ENCODE results near the gene ACSF3. TPM values are rescaled to one million over a fixed set of nuclear protein-coding genes. Genes with fewer than 3 reads are reported as not detected.

The ACSF3 gene
- total RNA-seq, 1 donor from 2014 or later, result 51.4 TPM

DNA sequence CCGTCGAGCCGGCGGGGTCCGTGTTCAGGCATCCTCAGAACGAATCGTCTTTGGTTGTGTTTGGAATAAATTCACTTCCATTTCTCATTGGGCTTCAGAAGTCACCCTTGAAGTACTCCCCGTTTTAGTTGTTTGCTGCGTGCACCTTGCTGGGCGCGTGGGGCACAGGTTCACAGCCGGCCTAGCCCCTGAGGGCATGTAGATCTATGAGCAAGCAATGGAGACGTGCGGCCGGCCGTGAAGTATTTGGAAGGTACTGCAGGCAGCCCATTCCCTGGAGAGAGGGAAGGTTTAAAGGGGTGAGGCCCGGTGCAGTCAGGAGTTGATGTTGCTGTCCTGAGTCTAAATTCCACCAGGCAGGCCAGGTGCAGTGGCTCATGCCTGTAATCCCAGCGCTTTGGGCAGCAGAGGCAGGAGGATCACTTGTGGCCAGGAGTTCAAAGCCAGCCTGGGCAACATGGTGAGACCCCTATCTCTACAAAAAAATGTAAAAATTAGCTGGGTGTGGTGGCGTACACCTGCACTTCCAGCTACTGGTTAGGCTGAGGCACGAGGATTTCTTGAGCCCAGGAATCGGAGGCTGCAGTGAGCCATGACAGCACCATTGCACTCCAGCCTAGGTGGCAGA is 714 bp downstream of the ACSF3 start:
- intact Hi-C loops (cut with micrococcal nuclease), result loop anchor here (10.0 kb wide), 1 partner anchor 60 kb away; no protein-coding TSS in a partner anchor

DNA sequence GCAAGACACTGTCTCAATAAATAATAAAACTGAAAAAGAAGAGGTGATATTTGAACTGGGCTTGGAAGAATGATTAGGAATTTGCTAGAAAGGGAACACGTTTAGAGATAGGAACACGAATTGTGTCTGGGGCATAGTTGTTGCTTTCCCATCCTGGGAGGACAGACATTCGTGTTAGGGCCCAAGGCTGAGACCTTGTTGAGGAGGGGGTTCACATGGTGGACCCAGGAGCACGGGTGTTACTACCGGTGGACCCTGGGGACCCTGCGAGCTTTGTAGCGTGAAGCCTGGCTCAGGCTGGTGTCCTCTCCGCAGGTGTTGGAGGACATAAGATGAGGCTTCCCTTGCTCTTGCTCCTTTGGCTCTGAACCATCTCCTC is 1.2 kb downstream of the ACSF3 start:
- intact Hi-C loops (cut with micrococcal nuclease), result loop anchor here (5.0 to 10.0 kb wide), 2 partner anchors 60 to 158 kb away; no protein-coding TSS in a partner anchor

DNA sequence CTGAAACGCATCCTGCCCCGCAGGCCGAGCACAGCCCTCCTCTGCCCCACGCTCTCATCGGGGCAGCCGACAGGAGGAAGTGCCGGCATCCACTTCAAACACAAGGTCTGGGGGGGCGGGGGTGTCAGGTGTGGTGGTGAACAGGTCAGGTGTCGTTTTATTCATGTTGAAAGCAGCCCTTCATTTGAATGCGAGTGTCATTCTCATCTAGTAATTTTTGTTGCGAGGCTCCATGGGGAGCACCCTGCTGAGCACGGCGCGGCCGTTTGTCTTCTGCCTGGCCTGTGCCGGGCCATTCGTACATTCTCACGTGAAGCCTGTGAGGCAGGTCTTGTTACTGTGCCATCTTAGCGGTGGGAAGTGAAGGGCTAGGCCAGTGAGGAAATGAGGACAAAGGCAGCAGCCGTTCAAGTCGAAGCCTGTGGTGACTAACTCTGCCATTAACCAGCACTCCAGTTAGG is 1.9 kb downstream of the ACSF3 start:
- intact Hi-C loops (cut with micrococcal nuclease), result loop anchor here (5.0 to 10.0 kb wide), 2 partner anchors 61 to 158 kb away; no protein-coding TSS in a partner anchor

DNA sequence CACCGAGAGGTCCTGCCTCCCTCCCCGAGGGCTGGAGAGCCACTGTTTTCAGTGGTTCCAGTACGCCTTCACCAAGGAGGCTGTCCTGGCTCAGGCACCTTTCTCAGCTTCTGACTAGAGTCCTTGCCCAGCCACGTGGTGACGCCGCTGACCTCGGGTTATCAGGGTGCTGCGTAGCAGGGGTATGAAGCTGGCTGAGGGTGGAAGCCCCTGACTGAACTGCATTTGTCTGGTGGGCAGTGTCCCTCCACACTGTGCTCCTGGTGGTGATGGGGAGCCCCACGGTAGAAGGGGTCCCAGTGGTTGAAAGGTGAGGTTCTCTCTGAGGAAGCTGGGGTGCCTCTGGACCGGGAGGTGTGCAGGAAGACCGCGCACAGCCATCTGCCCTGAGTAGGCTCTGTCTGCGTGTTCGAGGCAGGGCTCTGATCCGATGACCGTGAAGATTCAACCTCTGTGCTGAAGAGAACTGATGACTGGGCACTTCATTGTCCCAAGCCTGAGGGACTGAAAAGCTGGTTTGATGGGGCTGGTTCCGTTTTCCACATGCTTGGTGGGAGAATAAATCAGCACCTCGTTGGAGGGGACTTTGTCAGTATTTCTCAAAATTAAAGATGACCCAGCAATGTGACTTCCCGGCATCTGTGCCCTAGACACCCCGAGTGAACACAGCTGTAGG is 2.5 kb downstream of the ACSF3 start:
- intact Hi-C loops (cut with micrococcal nuclease), result loop anchor here (5.0 to 10.0 kb wide), 2 partner anchors 61 to 159 kb away; no protein-coding TSS in a partner anchor

DNA sequence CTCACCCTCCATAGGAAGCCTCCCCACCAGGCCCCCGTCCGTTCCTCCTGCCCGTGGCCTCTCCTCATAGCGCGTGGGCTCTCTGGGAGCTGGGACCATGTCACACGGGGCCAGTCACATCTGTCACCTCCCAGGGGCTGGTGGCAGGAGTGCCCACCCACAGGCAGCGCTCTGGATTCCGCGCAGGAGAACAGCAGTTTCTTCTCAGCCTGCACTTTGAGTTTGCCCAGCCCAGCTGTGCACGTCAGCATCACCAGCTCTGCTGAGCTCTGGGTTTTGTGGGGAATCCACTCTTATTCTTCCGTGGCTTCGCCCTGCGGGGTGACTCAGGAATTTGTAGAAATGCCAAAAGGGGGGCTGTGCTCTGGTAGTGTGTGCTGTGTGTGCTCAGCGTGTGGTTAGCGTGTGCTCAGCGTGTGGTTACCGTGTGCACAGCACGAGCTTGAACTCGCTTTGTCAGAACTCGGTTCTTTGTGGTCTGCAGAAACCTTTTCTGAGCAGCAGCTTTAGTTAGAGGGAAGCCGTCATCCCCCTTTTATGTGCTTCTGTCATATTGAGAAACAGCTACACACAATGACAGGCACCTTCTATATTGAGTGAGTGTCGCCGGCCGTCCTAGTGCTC is 3.2 kb downstream of the ACSF3 start:
- intact Hi-C loops (cut with micrococcal nuclease), result loop anchor here (5.0 to 10.0 kb wide), 2 partner anchors 62 to 160 kb away; no protein-coding TSS in a partner anchor

DNA sequence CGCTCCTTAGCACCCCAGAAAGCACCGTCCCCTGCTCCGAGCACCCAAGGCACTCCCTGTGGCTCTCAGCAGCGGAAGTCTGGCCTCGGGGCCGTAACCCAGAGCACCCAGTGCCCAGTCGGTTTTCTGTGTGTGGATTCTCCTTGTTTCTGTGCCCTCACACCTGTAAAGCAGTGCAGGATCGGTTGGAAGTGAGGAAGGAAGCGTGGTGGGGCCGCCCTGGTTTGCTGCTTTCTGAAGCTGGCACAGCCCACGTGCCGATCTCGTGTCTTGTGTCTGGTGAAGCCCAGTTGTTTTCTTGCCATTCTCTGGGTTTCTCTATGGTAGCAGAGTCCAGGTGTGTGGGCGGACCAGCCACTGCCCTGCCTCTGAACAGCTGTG is 3.7 kb downstream of the ACSF3 start:
- intact Hi-C loops (cut with micrococcal nuclease), result loop anchor here (5.0 to 10.0 kb wide), 2 partner anchors 63 to 160 kb away; no protein-coding TSS in a partner anchor

DNA sequence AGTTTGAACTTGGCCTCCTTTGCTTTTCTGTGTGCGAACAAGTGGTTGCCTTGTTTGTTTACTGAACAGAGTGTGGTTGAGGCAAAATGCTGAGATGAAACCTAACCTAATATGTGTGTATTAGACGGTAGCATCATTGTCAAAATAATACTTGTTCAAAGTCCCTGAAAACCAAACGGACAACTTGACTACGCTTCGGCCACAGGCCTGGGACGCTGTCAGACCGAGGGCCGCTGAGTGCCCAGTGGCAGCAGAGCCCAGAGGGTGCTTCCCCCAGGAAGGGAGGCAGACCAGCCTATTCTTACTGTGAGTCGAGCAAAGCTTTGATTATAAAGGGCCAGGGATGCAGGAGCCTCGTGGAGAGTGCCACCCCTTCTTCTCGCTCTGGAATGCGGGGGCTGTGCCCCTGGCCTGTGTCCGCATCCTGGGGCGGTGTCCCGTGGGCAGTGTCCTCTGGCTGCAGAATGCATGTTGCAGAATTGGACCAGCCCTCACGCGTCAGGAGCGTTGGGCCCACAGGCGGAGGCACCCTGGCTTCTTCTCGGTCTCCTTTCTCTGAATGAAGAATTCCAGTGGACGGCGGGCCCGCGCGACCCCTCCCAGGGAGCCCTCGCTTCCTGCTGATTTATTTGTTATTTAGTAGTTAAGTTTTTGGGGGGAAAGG is 5.2 kb downstream of the ACSF3 start:
- intact Hi-C loops (cut with micrococcal nuclease), result loop anchor here (1.0 to 10.0 kb wide), 3 partner anchors 16 to 162 kb away; no protein-coding TSS in a partner anchor

DNA sequence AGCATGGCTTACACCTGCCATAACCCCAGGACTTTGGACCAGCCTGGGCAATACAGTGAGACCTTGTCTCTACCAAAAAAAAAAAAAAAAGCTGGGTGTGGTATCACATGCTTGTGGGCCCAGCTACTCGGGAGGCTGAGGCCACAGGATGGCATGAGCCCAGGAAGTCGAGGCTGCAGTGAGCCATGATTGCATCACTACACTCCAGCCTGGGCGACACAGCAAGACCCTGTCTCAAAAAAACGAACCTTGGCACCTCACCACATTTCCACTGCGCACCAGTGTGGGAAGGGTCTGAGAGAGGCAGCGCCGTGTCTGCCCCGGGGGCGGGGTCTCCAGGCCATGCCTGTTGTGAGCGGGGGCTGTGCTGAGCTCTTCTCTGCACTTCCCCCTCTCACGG is 6.3 kb downstream of the ACSF3 start:
- intact Hi-C loops (cut with micrococcal nuclease), result loop anchor here (5.0 to 10.0 kb wide), 2 partner anchors 65 to 163 kb away; no protein-coding TSS in a partner anchor

DNA sequence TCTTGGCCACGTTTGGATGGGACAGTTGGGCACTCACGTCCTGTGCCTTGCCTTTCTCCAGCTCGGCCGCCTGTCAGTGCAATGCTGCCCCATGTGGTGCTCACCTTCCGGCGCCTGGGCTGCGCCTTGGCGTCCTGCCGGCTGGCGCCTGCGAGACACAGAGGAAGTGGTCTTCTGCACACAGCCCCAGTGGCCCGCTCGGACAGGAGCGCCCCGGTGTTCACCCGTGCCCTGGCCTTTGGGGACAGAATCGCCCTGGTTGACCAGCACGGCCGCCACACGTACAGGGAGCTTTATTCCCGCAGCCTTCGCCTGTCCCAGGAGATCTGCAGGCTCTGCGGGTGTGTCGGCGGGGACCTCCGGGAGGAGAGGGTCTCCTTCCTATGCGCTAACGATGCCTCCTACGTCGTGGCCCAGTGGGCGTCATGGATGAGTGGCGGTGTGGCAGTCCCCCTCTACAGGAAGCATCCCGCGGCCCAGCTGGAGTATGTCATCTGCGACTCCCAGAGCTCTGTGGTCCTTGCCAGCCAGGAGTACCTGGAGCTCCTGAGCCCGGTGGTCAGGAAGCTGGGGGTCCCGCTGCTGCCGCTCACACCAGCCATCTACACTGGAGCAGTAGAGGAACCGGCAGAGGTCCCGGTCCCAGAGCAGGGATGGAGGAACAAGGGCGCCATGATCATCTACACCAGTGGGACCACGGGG is 7.1 kb downstream of the ACSF3 start:
- intact Hi-C loops (cut with micrococcal nuclease), result no loop called here

DNA sequence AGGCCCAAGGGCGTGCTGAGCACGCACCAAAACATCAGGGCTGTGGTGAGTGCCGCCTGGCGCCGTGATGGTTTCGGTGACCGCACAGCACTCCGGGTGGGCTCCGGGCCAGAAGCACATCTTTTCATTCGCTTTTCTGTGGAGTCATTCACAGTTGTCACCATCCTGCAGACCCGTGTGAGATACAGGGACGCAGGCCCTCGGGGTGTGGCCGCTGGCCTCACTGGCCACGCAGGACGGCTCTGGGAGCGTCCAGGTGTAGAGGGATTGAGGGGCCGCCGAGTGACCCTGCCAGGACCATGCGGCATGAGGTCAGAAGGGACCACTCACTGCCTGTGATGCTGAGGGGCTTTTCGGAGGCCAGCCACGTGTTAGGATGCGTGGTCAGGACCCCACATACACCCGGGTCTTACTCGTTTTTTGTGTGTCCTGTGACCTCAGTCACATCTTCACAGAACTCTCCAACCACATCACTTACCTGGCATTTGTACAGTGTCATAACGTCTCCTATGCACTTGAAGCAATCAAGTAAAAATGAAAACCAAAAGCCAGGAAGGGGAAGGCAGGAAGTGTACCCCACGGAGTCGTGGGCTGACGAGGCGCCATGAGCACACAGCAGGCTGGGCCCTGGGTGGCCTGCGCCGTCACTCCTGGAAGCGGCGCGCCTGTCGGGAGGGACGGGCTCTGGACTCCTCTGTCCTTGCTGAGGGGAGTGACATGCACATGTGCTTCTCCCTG is 7.8 kb downstream of the ACSF3 start:
- intact Hi-C loops (cut with micrococcal nuclease), result no loop called here

DNA sequence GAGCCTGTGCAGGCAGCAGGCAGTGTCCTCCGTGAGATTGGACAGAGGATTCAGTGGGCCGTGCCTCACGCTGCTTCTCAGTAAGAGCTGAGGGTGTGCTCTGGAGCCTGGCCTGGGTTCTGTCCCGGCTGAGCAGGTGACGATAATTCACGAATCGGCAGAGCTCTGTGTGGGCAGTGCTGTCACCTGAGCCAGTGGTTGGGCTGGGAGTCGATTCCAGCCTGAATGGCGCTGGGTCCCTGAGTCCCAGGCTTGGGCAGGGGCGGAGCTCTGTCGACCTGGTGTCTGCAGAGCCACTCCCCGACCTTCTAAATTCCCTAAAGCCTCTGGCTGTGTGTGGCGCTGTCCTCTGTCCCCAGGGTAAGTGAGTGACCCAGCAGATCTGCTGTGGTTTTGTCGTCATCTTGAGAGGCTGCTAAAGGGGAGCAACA is 8.4 kb downstream of the ACSF3 start:
- intact Hi-C loops (cut with micrococcal nuclease), result no loop called here

DNA sequence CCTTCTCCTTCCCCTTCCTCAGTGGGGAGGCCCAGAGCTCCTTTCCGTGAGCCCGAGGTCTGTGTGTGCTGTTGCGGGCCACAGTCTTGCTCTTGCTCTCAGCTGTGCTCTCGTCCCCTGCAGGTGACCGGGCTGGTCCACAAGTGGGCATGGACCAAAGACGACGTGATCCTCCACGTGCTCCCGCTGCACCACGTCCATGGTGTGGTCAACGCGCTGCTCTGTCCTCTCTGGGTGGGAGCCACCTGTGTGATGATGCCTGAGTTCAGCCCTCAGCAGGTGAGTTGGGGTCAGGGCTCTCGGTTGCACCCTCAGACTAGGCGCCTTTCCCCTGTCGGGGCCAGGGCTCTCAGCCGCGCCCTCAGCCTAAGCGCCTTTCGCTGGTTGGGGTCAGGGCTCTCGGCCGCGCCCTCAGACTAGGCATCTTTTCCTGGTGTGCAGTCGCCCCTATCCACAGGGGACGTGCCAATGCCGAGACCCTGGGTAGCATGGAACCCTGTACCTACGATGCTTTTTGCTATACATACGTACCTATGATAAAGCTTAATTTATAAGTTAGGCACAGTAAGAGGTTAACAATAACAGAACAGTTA is 8.9 kb downstream of the ACSF3 start:
- intact Hi-C loops (cut with micrococcal nuclease), result no loop called here

DNA sequence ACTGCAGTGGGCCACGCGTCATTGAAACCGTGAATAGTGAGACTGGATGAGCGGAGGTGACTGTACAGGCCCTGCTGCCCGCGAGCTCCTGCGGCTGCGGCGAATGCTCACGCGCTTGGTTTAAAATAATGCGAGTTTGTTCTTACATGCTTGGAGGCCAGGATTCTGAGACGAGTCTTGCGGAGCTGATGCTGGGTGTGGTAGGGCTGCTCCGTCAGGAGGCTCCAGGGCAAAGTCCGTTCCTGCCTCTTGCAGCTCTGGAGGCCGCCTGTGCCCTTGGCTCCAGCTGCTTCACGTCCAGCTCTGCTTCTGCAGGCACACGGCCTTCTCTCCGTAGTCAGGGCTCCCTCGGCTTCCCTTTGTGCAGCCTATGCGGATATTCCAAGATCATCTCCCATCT is 9.5 kb downstream of the ACSF3 start:
- intact Hi-C loops (cut with micrococcal nuclease), result no loop called here

DNA sequence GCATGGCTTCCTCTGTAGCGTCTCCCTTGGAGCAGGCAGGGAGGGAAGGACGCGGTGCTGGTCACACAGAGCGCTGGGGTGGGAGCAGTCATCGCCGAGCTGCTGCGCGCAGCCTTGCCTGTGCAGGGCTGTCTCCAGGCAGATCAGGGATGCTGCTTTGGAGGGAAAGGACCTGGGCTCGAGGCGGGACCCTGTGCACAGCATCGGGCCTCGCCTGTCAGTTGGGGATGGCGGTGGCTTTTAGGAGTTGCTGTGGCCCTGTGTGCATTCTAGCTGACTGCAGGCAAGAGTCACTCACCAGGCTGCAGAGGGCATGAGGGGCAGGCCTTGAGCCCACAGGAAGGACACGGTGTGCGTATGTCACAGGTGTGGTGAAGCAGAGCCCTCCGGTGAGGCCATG is 10.1 kb downstream of the ACSF3 start:
- intact Hi-C loops (cut with micrococcal nuclease), result no loop called here

DNA sequence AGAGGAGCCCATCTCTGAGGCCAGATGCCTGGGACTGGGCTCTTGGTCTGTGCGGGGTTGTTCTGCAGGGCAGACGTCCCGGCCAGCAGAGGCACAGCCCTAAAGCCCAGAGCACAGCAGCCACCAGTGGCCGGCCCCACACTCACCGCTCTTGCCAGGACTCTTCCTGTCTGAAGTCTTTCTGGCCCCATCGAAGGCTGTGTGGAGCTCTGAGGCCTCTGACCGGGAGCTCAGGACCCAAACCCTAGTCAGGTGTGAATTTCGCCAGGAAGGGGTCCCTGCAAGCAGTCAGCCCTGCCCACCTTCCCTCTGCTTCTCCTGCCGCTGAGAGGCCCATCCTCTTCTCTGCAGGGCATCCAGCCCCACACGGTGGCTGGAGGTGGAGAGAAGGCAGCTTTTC is 10.7 kb downstream of the ACSF3 start:
- intact Hi-C loops (cut with micrococcal nuclease), result no loop called here

DNA sequence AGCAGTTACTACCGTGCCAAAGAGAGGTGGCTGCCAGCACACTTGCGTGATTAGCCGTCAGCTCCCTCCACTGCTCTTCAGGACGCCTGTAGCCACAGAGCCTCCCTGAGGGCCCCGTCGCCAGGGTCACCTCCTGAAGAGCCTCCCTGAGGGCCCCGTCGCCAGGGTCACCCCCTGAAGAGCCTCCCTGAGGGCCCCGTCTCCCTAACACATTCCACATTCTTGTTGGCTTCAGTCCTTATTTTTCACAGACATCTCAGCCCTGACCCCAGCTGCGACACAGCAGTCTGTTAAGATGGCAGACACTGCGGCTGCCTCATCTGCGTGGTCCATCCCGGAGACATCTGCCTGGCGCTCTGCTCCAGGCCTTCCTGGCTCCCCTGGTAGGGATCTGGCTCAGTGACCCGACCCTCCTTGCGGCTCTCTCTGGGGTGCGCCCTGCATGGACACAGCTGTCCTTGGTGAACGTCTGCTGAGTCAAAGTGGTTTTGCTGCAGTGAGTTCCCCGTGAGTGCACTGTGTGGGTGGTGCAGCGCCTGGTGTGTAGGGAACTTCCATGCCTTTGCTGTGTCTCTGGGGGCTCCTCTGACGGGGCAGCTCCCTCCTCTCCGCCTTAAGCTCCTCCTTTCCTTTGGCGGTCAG is 11.4 kb downstream of the ACSF3 start:
- intact Hi-C loops (cut with micrococcal nuclease), result no loop called here

DNA sequence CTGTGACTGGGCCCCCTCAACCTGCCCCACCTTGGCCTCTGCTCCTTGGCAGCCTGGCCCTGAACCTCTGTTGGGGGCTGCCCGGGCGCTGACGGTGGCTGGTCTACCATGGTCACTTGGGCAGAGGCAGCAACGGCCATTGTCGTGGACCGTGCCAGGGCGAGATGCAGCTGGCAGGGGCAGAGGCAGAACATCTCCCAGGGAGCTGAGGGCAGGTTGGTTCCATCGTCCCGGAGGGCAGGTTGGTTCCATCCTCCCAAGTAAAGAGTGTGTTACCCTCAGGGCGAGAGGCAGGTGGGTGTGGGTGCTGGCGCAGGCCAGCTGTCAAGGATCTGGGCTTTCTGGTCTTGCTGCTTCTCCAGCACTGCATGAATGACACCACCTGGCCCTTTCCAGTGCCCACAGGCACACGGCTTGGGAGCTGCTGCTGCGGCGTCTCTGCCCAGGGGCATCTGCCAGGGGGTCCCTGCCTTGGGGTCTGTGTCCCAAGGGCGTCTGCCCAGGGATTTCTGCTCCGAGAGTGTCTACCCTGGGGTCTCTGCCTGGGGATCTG is 12.0 kb downstream of the ACSF3 start:
- intact Hi-C loops (cut with micrococcal nuclease), result no loop called here

DNA sequence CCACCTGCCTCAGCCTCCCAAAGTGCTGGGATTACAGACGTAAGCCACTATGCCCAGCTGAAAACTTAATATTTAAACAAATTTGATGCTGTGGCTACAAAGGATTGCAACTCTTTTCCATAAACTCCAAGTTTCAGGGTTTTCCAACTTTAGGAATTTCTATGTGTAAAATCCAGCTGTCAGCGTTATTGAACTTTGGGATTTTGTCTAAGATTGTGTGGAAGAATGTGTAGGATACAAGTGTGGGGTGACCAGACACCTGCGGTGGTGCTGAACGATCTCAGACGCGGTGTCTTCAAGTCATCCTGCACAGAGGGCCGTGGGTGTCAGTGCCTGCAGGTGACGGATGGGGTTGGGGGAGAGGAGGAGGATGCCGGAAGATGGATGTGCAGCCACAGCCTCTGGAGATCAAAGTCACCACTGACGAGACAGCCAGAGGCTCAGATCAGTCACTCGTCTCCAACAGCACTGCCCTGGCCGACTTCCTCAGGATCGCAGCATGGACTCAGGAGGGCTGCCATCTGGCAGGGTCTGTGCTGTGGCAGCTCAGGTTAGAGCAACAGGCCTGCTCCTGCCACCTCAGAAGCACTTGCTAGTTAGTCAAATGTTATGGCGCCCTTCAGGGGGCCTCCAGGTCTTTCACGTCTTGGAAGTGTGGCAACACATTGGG is 13.0 kb downstream of the ACSF3 start:
- intact Hi-C loops (cut with micrococcal nuclease), result no loop called here

All from T-helper 2 cell treated with Interferon-gamma antibody and Interleukin-4, amounts not matched to agents 100 ng/mL and 5 ng/mL, for 36 hours (primary cell).